MM.1S (cell line): Measurements from ENCODE around the gene TKT.

ENCODE experiments used
- DNase-seq: peaks from one replicate; pipeline ENCODE4 v3.0.0-alpha.2; 2015
- H2AFZ ChIP-seq: fragments of 300-600 bp; sonication (generic); 2 replicates; pipeline ENCODE4 v1.6.0; 2016; ENCODE audit warnings: antibody characterized with exemption, low read length
- H3F3A ChIP-seq: fragments of 300-600 bp; sonication (generic); 2 replicates; pipeline ENCODE4 v1.6.1; 2016; ENCODE audit warnings: mild to moderate bottlenecking, antibody characterized with exemption, low read length, moderate library complexity, mixed read lengths; ENCODE audit not compliant: insufficient read depth
- H3K27ac ChIP-seq: fragments of 300-600 bp; sonication (generic); 2 replicates; pipeline ENCODE4 v1.5.1; 2016; ENCODE audit warnings: mild to moderate bottlenecking, low read length
- H3K27me3 ChIP-seq: fragments of 300-600 bp; sonication (generic); replicated peaks from 2 replicates; pipeline ENCODE4 v1.6.0; 2016; ENCODE audit warnings: low read length; ENCODE audit not compliant: insufficient read depth
- H3K36me3 ChIP-seq: fragments of 300-600 bp; sonication (generic); replicated peaks from 2 replicates; pipeline ENCODE4 v1.6.1; 2016; ENCODE audit warnings: mild to moderate bottlenecking, low read length, mixed read lengths; ENCODE audit not compliant: insufficient read depth
- H3K4me1 ChIP-seq: fragments of 300-600 bp; sonication (generic); 2 replicates; pipeline ENCODE4 v1.6.1; 2016; ENCODE audit warnings: low read length, mixed read lengths
- H3K4me2 ChIP-seq: fragments of 300-600 bp; sonication (generic); 2 replicates; pipeline ENCODE4 v1.6.0; 2016; ENCODE audit warnings: low read depth, low read length
- H3K4me3 ChIP-seq: fragments of 300-600 bp; sonication (generic); 2 replicates; pipeline ENCODE4 v1.5.1; 2016; ENCODE audit warnings: low read length, mixed read lengths
- H3K79me2 ChIP-seq: fragments of 300-600 bp; sonication (generic); 2 replicates; pipeline ENCODE4 v1.6.1; 2016; ENCODE audit warnings: mixed run types, low read length, mixed read lengths
- H3K9ac ChIP-seq: fragments of 300-600 bp; sonication (generic); 2 replicates; pipeline ENCODE4 v1.6.1; 2016; ENCODE audit warnings: low read length, mixed read lengths
- H3K9me2 ChIP-seq: fragments of 300-600 bp; sonication (generic); replicated peaks from 2 replicates; pipeline ENCODE4 v1.6.1; 2016; ENCODE audit warnings: mild to moderate bottlenecking, low read length, mixed read lengths; ENCODE audit not compliant: insufficient read depth
- H3K9me3 ChIP-seq: fragments of 300-600 bp; sonication (generic); replicated peaks from 2 replicates; pipeline ENCODE4 v1.6.1; 2016; ENCODE audit warnings: mild to moderate bottlenecking, low read length, mixed read lengths; ENCODE audit not compliant: insufficient read depth
- H4K20me1 ChIP-seq: fragments of 300-600 bp; sonication (generic); 2 replicates; pipeline ENCODE4 v1.6.1; 2016; ENCODE audit warnings: mild to moderate bottlenecking, low read length, moderate library complexity, mixed read lengths; ENCODE audit not compliant: insufficient read depth
- CTCF ChIP-seq: fragments of 300-600 bp; sonication (generic); IDR thresholded peaks from 2 replicates; pipeline ENCODE4 v1.5.1; 2016; ENCODE audit warnings: antibody characterized with exemption, low read length, mixed read lengths
- EZH2 ChIP-seq: fragments of 300-600 bp; sonication (generic); optimal IDR thresholded peaks from 2 replicates; pipeline ENCODE3; 2017; ENCODE audit warnings: low read depth, mild to moderate bottlenecking, antibody characterized with exemption, low read length, mixed read lengths
- EZH2phosphoT487 ChIP-seq: fragments of 300-600 bp; sonication (generic); IDR thresholded peaks from 2 replicates; pipeline ENCODE4 v1.6.1; 2018; ENCODE audit warnings: antibody characterized with exemption, low read length

TKT gene

GRCh38 chr3:53288214-53288613 is 32.4 kb upstream of the TKT start:
- no peak overlapping the region for H3K9ac ChIP-seq

GRCh38 chr3:53287131-53287629 is 31.4 kb upstream of the TKT start:
- Histone ChIP-seq H3K9me3 (no peaks in the 10 kb centered on the region), H3K9me2 (no peaks in the 10 kb centered on the region), H3K36me3 (no peaks in the 10 kb centered on the region), H3F3A (no peaks in the 10 kb centered on the region), H4K20me1 (no peaks in the 10 kb centered on the region), H3K9ac (no peak overlapping the region), H3K27me3 (no peaks in the 10 kb centered on the region), H2AFZ (no peak overlapping the region), H3K4me3 (no peak overlapping the region), H3K4me2 (no peak overlapping the region), H3K4me1 (no peaks in the 10 kb centered on the region), H3K79me2 (no peaks in the 10 kb centered on the region), H3K27ac (no peak overlapping the region)
- no peak for DNase-seq
- TF ChIP-seq EZH2phosphoT487 (no peak), EZH2 (no peak), CTCF (no peak)

More at GRCh38 chr3:53288214-53288613, 32.4 kb upstream of the TKT start:
- Histone ChIP-seq H3K27me3 (no peaks in the 10 kb centered on the region), H4K20me1 (no peaks in the 10 kb centered on the region), H3K36me3 (no peaks in the 10 kb centered on the region), H3K9me3 (no peaks in the 10 kb centered on the region), H3K4me3 (no peak overlapping the region), H3K9me2 (no peaks in the 10 kb centered on the region), H3F3A (no peaks in the 10 kb centered on the region), H3K27ac (no peak overlapping the region), H3K4me1 (no peaks in the 10 kb centered on the region), H3K79me2 (no peaks in the 10 kb centered on the region), H2AFZ (no peak overlapping the region), H3K4me2 (no peak overlapping the region)
- TF ChIP-seq CTCF = no peak
- TF ChIP-seq EZH2phosphoT487 = no peak
- no peak for DNase-seq

GRCh38 chr3:53286727-53287126 is 30.9 kb upstream of the TKT start:
- Histone ChIP-seq H3K27me3 (no peaks in the 10 kb centered on the region), H3K9ac (no peak overlapping the region), H4K20me1 (no peaks in the 10 kb centered on the region), H3K4me2 (no peak overlapping the region), H2AFZ (no peak overlapping the region), H3K79me2 (no peaks in the 10 kb centered on the region), H3K36me3 (no peaks in the 10 kb centered on the region), H3K9me2 (no peaks in the 10 kb centered on the region), H3K9me3 (no peaks in the 10 kb centered on the region), H3K27ac (no peak overlapping the region), H3K4me3 (no peak overlapping the region), H3K4me1 (no peaks in the 10 kb centered on the region), H3F3A (no peaks in the 10 kb centered on the region)
- TF ChIP-seq CTCF (no peak), EZH2phosphoT487 (no peak), EZH2 (no peak)
- DNase-seq = no peak
